ENCODE measurements around the gene MDM4. TPM values are rescaled to one million over a fixed set of nuclear protein-coding genes. Genes with fewer than 3 reads are reported as not detected.
"Not testable (repeated sequence)": the region's sequence is repeated elsewhere in the genome, so short reads cannot be mapped to it uniquely, and the experiment has no call there.

MDM4 gene
- total RNA-seq, 4 donors from 2014 or later: 13.2 to 62.8 (median 23.8) TPM

- Histone ChIP-seq H3K9me3 (no peaks in the 10 kb centered on the region), H3K4me1 (peaks cover 0 to 49% (median 9%) of the 10 kb centered on the region in 3 donors), H3K27ac (peak overlapping the region in 1 of 4 donors; percentile 67), H3K27me3 (no peaks in the 10 kb centered on the region), H3K36me3 (peaks cover 0 to 5% (median 0%) of the 10 kb centered on the region in 3 donors), H3K4me3 (no peak overlapping the region)
- 86% methylated on average over 5 of the region's 5 CpGs for whole genome bisulfite sequencing, 2 donors
- TF ChIP-seq CTCF (IDR thresholded peaks at IDR 0.05) (no peak), POLR2A (IDR thresholded peaks at IDR 0.05) (no peak)
- intact Hi-C loops (cut with DNase I): loop anchor here (5.0 kb wide), 1 partner anchor 233 kb away; no protein-coding TSS in a partner anchor
- DNase-seq: no peak
Measured at GRCh38 chr1:204569478-204569877, 53.3 kb downstream of the MDM4 start.

GRCh38 chr1:204570021-204570420 is 53.8 kb downstream of the MDM4 start:
- H3K4me3 ChIP-seq, H3K9me3 ChIP-seq, H3K27me3 ChIP-seq, H3K36me3 ChIP-seq, DNase-seq: not testable (repeated sequence)
- intact Hi-C loops (cut with DNase I): loop anchor here (10.0 kb wide), 1 partner anchor 205 kb away; no protein-coding TSS in a partner anchor
- WGBS, 2 donors: 28 to 35% methylated on average over 3 of the region's 3 CpGs
- Histone ChIP-seq H3K4me1 (peaks cover 0 to 51% (median 9%) of the 10 kb centered on the region in 3 donors), H3K27ac (peak overlapping the region in 1 of 4 donors; percentile 67)

- Histone ChIP-seq H3K9me3 (no peaks in the 10 kb centered on the region), H3K27ac (peak overlapping the region in 1 of 4 donors; percentile 76), H3K27me3 (no peaks in the 10 kb centered on the region), H3K4me3 (no peak overlapping the region), H3K4me1 (peaks cover 0 to 42% (median 5%) of the 10 kb centered on the region in 3 donors), H3K36me3 (peaks cover 0 to 5% (median 0%) of the 10 kb centered on the region in 3 donors)
- no peak for TF ChIP-seq POLR2A (IDR thresholded peaks at IDR 0.05)
- TF ChIP-seq CTCF (IDR thresholded peaks at IDR 0.05): no peak
- WGBS, 2 donors: 81 to 97% methylated on average over 2 of the region's 2 CpGs
- intact Hi-C loops (cut with DNase I): loop anchor here (10.0 kb wide), 1 partner anchor 204 kb away; no protein-coding TSS in a partner anchor
- DNase-seq: no peak
Measured at GRCh38 chr1:204571128-204571527, 54.9 kb downstream of the MDM4 start.

- TF ChIP-seq CTCF (IDR thresholded peaks at IDR 0.05) (no peak), POLR2A (IDR thresholded peaks at IDR 0.05) (no peak)
- WGBS, 2 donors: 76 to 90% methylated on average over 4 of the region's 4 CpGs
- Histone ChIP-seq H3K27me3 (no peaks in the 10 kb centered on the region), H3K9me3 (no peaks in the 10 kb centered on the region), H3K36me3 (peaks cover 0 to 5% (median 0%) of the 10 kb centered on the region in 3 donors), H3K4me1 (peaks cover 0 to 45% (median 5%) of the 10 kb centered on the region in 3 donors), H3K4me3 (no peak overlapping the region), H3K27ac (peak overlapping the region in 3 of 4 donors; percentile 11 to 76 (median 38))
- no peak for DNase-seq
- intact Hi-C loops (cut with DNase I): loop anchor here (10.0 kb wide), 1 partner anchor 203 kb away; no protein-coding TSS in a partner anchor
Measured at GRCh38 chr1:204571631-204572030, 55.4 kb downstream of the MDM4 start.

- H3K9me3 ChIP-seq: no peaks in the 10 kb centered on the region
- peak overlapping the region in 3 of 4 donors; percentile 11 to 76 (median 56) for H3K27ac ChIP-seq
- intact Hi-C loops (cut with DNase I): loop anchor here (10.0 kb wide), 1 partner anchor 202 kb away; no protein-coding TSS in a partner anchor
- no peak overlapping the region for H3K4me3 ChIP-seq
- DNase-seq: no peak
- 79 to 91% methylated on average over 8 of the region's 8 CpGs for whole genome bisulfite sequencing, 2 donors
- peaks cover 0 to 5% (median 0%) of the 10 kb centered on the region in 3 donors for H3K36me3 ChIP-seq
- TF ChIP-seq POLR2A (IDR thresholded peaks at IDR 0.05): no peak
- TF ChIP-seq CTCF (IDR thresholded peaks at IDR 0.05): no peak
- H3K4me1 ChIP-seq: peaks cover 0 to 48% (median 7%) of the 10 kb centered on the region in 3 donors
- H3K27me3 ChIP-seq: no peaks in the 10 kb centered on the region
Measured at GRCh38 chr1:204572923-204573922, 57.0 kb downstream of the MDM4 start.

All from esophagus squamous epithelium (tissue), 5 donors.